GM18873 (cell line): ENCODE measurements around the gene HINT1.
A peak's percentile ranks its signal among the peaks of the same experiment; 100 is the strongest.
"Not testable (repeated sequence)": the region's sequence is repeated elsewhere in the genome, so short reads cannot be mapped to it uniquely, and the experiment has no call there.

Experiments
- ATAC-seq: cut with Tn5 transposase; IDR thresholded peaks from one replicate; pipeline ENCODE4 v1.9.1; 2021; ENCODE audit warnings: mild to moderate bottlenecking, moderate library complexity, moderate number of reproducible peaks; ENCODE audit not compliant: unreplicated experiment, low FRiP score

Gene HINT1

DNA sequence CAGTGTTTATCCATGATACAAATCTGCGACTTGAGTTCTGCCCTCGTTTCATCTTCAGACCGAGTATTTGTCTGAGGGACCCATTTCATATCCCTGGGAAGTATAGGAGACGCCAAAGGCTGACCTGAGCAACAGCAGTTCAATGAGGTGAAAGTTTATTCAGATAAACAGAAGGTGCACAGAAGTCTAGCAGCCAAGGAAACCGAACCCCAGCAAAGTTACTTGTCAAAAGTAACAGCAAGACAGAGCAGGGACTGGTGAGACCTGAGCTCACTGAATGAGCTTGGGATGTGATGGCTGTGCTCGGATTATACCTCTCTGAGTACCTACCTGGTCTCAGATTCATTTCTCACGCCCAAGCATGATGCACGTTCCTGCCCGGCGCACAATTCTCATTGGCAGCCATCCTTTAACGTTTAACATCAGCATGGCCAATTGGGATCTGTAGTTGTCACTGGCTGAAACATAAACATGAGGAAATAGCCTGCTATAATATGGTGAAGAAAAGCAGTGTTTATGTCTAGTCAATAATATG lies 6.3 kb upstream of the HINT1 start:
- ATAC-seq: peak; percentile 0

DNA sequence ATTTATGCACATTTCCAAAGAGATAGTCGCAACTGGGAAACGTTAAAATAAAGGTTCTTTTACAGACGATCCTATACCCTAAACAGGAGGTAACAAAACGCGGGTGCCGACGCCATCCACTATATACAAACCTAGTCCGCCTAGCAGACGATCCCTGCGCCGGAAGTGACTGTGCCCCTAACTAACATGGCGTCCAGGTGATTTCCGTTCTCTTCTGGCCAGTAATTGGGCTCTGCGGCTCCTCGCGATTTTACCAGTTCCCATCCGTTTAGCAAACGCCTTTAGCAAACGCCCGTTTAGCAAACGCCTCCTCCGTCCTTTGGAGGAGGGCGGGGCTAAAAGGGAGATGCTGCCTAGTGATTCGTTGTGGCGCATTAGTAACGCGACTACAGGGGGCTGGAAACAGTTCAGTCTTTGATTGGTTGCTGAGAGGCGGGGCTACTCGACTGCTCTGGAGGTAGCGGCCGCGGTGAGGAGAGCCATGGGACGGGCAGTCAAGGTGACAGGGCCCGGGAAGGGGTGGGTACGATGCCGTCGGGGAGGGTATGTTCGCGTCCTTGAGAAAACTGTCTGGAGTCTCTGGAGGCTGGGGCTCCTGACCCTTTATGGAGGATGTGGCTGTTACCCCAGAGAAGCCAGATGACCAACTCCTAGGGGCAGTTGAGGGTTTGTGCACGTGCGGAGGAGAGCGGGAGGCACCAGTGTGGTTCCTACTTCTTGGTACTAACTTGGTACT lies 5.7 kb upstream of the HINT1 start, which contains the start of gene LYRM7:
LYRM7 (plus strand) TSS at position 405 of the 736 bp plus-strand sequence; CDS start at position 482, 77 bp downstream.
- peak; percentile 98 for ATAC-seq

GRCh38 chr5:131169810-131170539 lies 4.9 kb upstream of the HINT1 start:
- no peak for ATAC-seq

DNA sequence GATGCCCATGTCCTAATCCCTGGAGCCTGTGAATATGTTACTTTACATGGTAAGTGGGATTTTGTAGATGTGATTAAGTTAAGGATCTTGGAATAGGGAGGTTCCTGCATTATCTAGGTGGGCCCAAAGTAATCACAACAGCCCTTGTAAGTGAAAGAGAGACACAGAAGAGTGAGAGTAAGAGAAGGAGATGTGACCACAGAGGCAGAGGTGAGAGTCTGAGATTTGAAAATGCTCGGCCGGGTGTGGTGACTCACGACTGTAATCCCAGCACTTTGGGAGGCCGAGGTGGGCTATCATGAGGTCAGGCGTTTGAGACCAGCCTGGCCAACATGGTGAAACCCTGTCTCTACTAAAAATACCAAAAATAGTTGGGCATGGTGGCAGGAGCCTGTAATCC lies 2.6 kb upstream of the HINT1 start:
- no peak for ATAC-seq

GRCh38 chr5:131164191-131165118 lies 601 bp downstream of the HINT1 start:
- peak; percentile 68 for ATAC-seq

GRCh38 chr5:131163276-131164119 lies 1.6 kb downstream of the HINT1 start:
- ATAC-seq: no peak

- no peak for ATAC-seq
Observed at GRCh38 chr5:131160134-131160533, 4.9 kb downstream of the HINT1 start.

DNA sequence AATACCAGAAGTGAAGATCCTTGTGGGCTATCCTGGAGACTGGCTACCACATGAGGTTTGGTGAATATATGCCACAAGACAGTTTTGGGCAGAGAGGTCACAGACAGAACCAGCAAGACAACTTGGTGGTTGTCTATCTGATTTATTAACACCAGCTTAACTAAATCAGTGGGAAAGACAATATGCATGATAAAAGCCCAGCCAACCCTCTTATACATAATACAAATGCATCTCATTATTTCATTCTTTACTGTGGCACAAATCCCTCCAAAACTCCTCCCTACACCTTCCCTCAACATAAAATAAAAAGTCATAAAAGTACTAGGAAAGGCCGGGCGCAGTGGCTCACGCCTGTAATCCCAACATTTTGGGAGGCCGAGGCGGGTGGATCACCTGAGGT lies 8.1 kb downstream of the HINT1 start:
- no peak for ATAC-seq

GRCh38 chr5:131156385-131156784 lies 8.7 kb downstream of the HINT1 start:
- no peak for ATAC-seq

DNA sequence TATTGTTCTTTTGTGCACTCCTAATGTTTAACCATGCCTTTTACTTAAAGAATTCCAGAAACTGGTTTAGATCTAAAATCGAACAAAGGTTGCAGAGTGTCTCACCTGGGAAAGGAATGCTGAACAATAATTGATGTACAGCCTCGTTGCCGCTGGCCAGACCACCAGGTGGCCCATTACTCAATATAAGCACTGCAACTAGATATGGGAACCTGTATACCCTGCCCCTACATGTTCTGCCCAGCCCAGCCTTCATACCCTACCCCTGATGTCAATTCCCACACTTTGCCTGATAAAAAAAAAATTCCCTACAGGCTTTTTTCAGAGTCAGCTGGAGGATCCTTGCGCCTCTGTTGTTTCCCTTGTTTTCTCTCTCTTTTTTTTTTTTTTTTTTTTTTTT lies 13.8 kb downstream of the HINT1 start:
- ATAC-seq: no peak

GRCh38 chr5:131150408-131150807 lies 14.6 kb downstream of the HINT1 start:
- no peak for ATAC-seq

DNA sequence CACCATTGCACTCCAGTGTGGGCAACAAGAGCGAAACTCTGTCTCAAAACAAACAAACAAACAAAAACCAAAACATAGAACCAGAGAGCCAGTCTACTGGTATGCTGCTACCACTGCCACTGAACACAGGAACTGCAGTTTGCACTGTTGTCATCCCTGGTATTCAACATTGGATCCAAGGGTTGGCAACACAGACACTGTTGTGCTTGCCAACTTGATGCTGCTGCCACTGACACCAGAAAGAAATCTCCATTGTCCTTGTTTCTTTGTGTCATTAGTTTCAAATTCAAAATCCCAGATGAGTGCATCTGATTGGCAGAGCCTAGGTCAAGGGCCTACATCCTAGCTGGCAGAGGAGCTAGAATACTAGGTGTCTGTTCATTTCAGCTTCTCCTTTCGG lies 16.2 kb downstream of the HINT1 start:
- no peak for ATAC-seq

- no peak for ATAC-seq
Observed at GRCh38 chr5:131147258-131147657, 17.8 kb downstream of the HINT1 start.

DNA sequence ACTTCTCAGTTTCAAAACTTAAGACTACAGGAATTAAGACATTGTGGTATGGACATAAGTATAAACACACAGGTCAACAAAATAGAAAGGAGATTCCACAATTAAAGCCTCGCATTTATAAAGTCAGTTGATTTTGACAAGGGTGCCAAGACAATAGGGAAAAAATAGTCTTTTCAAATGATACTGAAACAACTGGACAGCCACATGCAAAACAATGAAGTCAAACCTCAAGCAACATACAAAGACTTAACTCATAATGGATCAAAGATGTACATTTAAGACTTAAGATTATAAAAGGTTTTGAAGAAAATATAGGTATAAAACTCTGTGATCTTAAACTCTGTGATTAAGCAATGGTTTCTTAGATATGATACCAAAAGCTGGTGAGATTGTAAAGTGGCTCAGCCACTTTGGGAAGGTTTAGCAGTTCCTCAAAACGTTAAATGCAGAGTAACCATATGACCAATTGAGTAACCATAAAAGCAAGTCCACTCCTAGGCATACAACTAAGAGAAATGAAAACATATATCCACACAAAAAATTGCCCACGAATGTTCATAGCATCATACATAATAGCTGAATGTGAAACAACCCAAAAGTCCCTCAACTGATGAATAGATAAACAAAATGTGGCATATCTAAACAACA lies 22.0 kb downstream of the HINT1 start:
- no peak for ATAC-seq

GRCh38 chr5:131139321-131139720 lies 25.7 kb downstream of the HINT1 start:
- no peak for ATAC-seq

GRCh38 chr5:131138406-131138805 lies 26.6 kb downstream of the HINT1 start:
- not testable (repeated sequence) for ATAC-seq

DNA sequence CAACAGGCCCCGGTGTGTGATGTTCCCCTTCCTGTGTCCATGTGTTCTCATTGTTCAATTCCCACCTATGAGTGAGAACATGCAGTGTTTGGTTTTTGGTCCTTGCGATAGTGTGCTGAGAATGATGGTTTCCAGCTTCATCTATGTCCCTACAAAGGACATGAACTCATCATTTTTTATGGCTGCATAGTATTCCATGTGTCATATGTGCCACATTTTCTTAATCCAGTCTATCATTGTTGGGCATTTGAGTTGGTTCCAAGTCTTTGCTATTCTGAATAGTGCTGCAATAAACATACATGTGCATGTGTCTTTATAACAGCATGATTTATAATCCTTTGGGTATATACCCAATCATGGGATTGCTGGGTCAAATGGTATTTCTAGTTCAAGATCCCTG lies 32.0 kb downstream of the HINT1 start:
- ATAC-seq: not testable (repeated sequence)

- no peak for ATAC-seq
Observed at GRCh38 chr5:131129306-131129705, 35.8 kb downstream of the HINT1 start.

DNA sequence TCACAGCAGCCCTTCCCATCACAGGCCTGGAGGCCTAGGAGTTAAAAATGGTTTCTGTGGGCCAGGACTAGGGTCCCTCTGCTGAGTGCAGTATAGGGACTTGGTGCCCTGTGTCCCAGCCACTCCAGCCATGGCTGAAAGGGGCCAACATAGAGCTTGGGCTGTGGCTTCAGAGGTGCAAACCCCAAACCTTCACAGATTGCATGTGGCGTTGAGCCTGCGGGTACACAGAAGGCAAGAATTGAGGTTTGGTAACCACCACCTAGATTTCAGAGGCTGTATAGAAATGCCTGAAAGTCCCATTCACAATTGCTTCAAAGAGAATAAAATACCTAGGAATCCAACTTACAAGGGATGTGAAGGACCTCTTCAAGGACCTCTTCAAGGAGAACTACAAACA lies 37.8 kb downstream of the HINT1 start:
- ATAC-seq: not testable (repeated sequence)
